Spleen (tissue), 11 donors: Measurements from ENCODE around the gene RAPGEFL1. TPM values are rescaled to one million over a fixed set of nuclear protein-coding genes. Genes with fewer than 3 reads are reported as not detected.

Experiments used
- DNase-seq: peaks from one replicate; pipeline ENCODE4 v3.0.0-alpha.2; 2020
- H3K27ac ChIP-seq, 8 donors: fragments of 200-600 bp; sonication (generic) in 7 of 8; 1 replicate in 4 of 8; 2 replicates in 4 of 8; pipeline versions ENCODE4 v1.5.0 to v1.8.0; 2016 to 2021; ENCODE audit warnings: inconsistent platforms in 4 of 8, mild to moderate bottlenecking in 4 of 8, moderate library complexity in 1 of 8
- H3K27me3 ChIP-seq, 7 donors: fragments of 200-600 bp; sonication (generic) in 6 of 7; replicated peaks in 1 of 7; 1 replicate in 4 of 7; 2 replicates in 3 of 7; pipeline versions ENCODE4 v1.5.0 to v1.8.0; 2016 to 2021; ENCODE audit warnings: inconsistent platforms in 3 of 7, mild to moderate bottlenecking in 1 of 7
- H3K36me3 ChIP-seq, 6 donors: fragments of 200-600 bp; sonication (generic) in 5 of 6; 1 replicate in 4 of 6; 2 replicates in 2 of 6; pipeline versions ENCODE4 v1.5.0 to v1.8.0; 2016 to 2021; ENCODE audit warnings: inconsistent platforms in 2 of 6
- H3K4me1 ChIP-seq, 6 donors: fragments of 200-600 bp; sonication (generic) in 5 of 6; 1 replicate in 3 of 6; 2 replicates in 3 of 6; pipeline versions ENCODE4 v1.5.0 to v1.8.0; 2016 to 2021; ENCODE audit warnings: inconsistent platforms in 3 of 6
- H3K4me3 ChIP-seq, 8 donors: fragments of 200-600 bp; sonication (generic) in 7 of 8; 1 replicate in 4 of 8; 2 replicates in 4 of 8; pipeline versions ENCODE4 v1.5.0 to v1.8.0; 2016 to 2021; ENCODE audit warnings: inconsistent platforms in 4 of 8, mild to moderate bottlenecking in 4 of 8, moderate library complexity in 2 of 8
- H3K9me3 ChIP-seq, 8 donors: fragments of 200-600 bp; sonication (generic) in 7 of 8; 1 replicate in 4 of 8; 2 replicates in 4 of 8; pipeline versions ENCODE4 v1.5.0 to v1.8.0; 2016 to 2021; ENCODE audit warnings: inconsistent platforms in 4 of 8
- CTCF ChIP-seq, 11 experiments: fragments of 200-600 bp in 7 of 11; fragments of 450-650 bp in 4 of 11; sonication (generic) in 4 of 11; IDR thresholded peaks in 8 of 11; conservative IDR thresholded peaks in 3 of 11; 1 replicate in 7 of 11; 2 replicates in 4 of 11; pipeline versions ENCODE4 v1.4.0 to v1.8.0; 2016 to 2021; ENCODE audit warnings: antibody characterized with exemption in 11 of 11, inconsistent platforms in 4 of 11, mild to moderate bottlenecking in 1 of 11
- POLR2A ChIP-seq, 3 donors: fragments of 450-650 bp; IDR thresholded peaks; one replicate each; pipeline ENCODE4 v1.5.1; 2017; ENCODE audit warnings: antibody characterized with exemption in 3 of 3, mild to moderate bottlenecking in 1 of 3
- POLR2AphosphoS5 ChIP-seq, 3 donors: sonication (generic); formaldehyde crosslinking; IDR thresholded peaks; one replicate each; pipeline ENCODE4 v1.5.1; 2017; ENCODE audit warnings: antibody characterized with exemption in 3 of 3
- WGBS, 5 donors: extraction: QIAGEN DNeasy Blood & Tissue Kit in 3 of 5; methylation state at CpG; one replicate each; pipeline versions ENCODE4 v1.1.5 to v1.1.7; 2013 to 2018; 5-methylcytosine and 5-hydroxymethylcytosine counted together
- intact Hi-C: fragments of 100-400 bp; cut with DNase I; formaldehyde crosslinking; loops from one replicate; pipeline ENCODE4 v1.15.0; 2023; ENCODE audit warnings: low total_unique reads
- microRNA-seq, 3 donors: library from miRNA; unstranded; fragments of <30 nt; microRNA quantifications; one replicate each; pipeline versions ENCODE4 to v1.1.0, GENCODE V29; 2019 to 2020
- polyA plus RNA-seq, 3 donors: library from polyadenylated mRNA; stranded (reverse); fragments of 200-250 nt; gene quantifications; one replicate each; pipeline ENCODE4 v1.2.1, GENCODE V29; 2013
- small RNA-seq, 4 donors: library from RNA; depleted of rRNA; stranded (forward); fragments of <200 nt; gene quantifications; one replicate each; pipeline ENCODE3, GENCODE V24; 2016
- total RNA-seq, 7 donors: library from RNA; depleted of rRNA in 3 of 7; stranded (reverse); fragments of >200 nt in 3 of 7; fragmentation: NEBNext Ultra II Directional in 4 of 7; extraction: Animal tissue kit (Norgen Biotek cat#: 25700) in 4 of 7; gene quantifications; one replicate each; pipeline versions ENCODE4 v1.1.0 to v1.2.1, GENCODE V29; 2016 to 2021
- donor health status: healthy with polysubstance abuse.
- donor health status: DM: no; HTN: no; CAD: no; lungs with moderate emphysema.
- donor health status: DM: no; HTN: no; CAD: no.
- donor health status: Bipolar disorder and iron deficiency.
- donor health status: healthy.
- donor health status: DM: no; HTN: no; CAD: no.
- donor health status: DM: yes; HTN: yes; CAD: no.

RAPGEFL1 gene
- total and polyA plus RNA-seq, 10 donors = 2.9 to 12.7 (median 6.4) TPM

- intact Hi-C loops = no loop called here
- no peak for TF ChIP-seq CTCF (IDR thresholded peaks at IDR 0.05 in 8 of 11, conservative IDR thresholded peaks at IDR 0.05 in 3 of 11)
- no peak for TF ChIP-seq POLR2AphosphoS5 (IDR thresholded peaks at IDR 0.05)
- TF ChIP-seq POLR2A (IDR thresholded peaks at IDR 0.05) = no peak
- H3K27me3 ChIP-seq = no peaks in the 10 kb centered on the region
- DNase-seq = no peak
- peaks cover 0 to 41% (median 3%) of the 10 kb centered on the region in 6 donors for H3K36me3 ChIP-seq
- H3K4me3 ChIP-seq = no peak overlapping the region
- no peaks in the 10 kb centered on the region for H3K9me3 ChIP-seq
- H3K27ac ChIP-seq = no peak overlapping the region
- H3K4me1 ChIP-seq = peaks cover 0 to 87% (median 26%) of the 10 kb centered on the region in 6 donors
- WGBS, 5 donors = 92 to 97% (median 93%) methylated on average over 3 of the region's 3 CpGs
Observed at GRCh38 chr17:40243761-40244160, 66.5 kb downstream of the RAPGEFL1 start.

- intact Hi-C loops = no loop called here
- H3K27me3 ChIP-seq = no peaks in the 10 kb centered on the region
- H3K4me3 ChIP-seq = no peak overlapping the region
- peaks cover 0 to 37% (median 3%) of the 10 kb centered on the region in 6 donors for H3K36me3 ChIP-seq
- peaks cover 0 to 91% (median 29%) of the 10 kb centered on the region in 6 donors for H3K4me1 ChIP-seq
- no peak for DNase-seq
- WGBS, 5 donors = 81 to 93% (median 90%) methylated on average over 4 of the region's 4 CpGs
- no peak overlapping the region for H3K27ac ChIP-seq
- no peaks in the 10 kb centered on the region for H3K9me3 ChIP-seq
- TF ChIP-seq CTCF (IDR thresholded peaks at IDR 0.05 in 8 of 11, conservative IDR thresholded peaks at IDR 0.05 in 3 of 11) (no peak), POLR2A (IDR thresholded peaks at IDR 0.05) (no peak), POLR2AphosphoS5 (IDR thresholded peaks at IDR 0.05) (no peak)
Observed at GRCh38 chr17:40244255-40244654, 67.0 kb downstream of the RAPGEFL1 start.

Small RNA genes within 50 kb of the gene (microRNA-seq; reads per million reads assigned to microRNA genes)
- gene MIR6866 (1.7 to 2.9 (median 2.1) reads per million in 3 donors), gene MIR6867 (0 to 0.70 (median 0) reads per million in 3 donors)

Small RNA genes within 50 kb of the gene (small RNA-seq; reads per million reads assigned to genes)
- gene MIR6867 = 0 reads per million in 4 donors

Other genes starting within 250 kb of the RAPGEFL1 start
- gene ORMDL3, start 249.9 kb upstream of the RAPGEFL1 start, total RNA-seq = 10 to 100 TPM; 48.0 to 77.6 (median 58.2) TPM
- gene ORMDL3, start 249.9 kb upstream of the RAPGEFL1 start, polyA plus RNA-seq = 10 to 100 TPM; 34.7 to 44.0 (median 40.5) TPM
- not detected for gene LRRC3C, start 249.7 kb upstream of the RAPGEFL1 start, total RNA-seq
- under 1 TPM in 1 of 3 donors, not detected in 2; 0.08 TPM for gene LRRC3C, start 249.7 kb upstream of the RAPGEFL1 start, polyA plus RNA-seq
- gene GSDMA, start 214.5 kb upstream of the RAPGEFL1 start, total RNA-seq = 1 to 10 TPM in 1 of 7 donors, under 1 TPM in 4, not detected in 2; 0.30 to 1.2 (median 0.50) TPM
- under 1 TPM in 2 of 3 donors, not detected in 1; 0.07 to 0.24 TPM for gene GSDMA, start 214.5 kb upstream of the RAPGEFL1 start, polyA plus RNA-seq
- 10 to 100 TPM; 57.4 to 70.6 (median 65.5) TPM for gene PSMD3, start 196.7 kb upstream of the RAPGEFL1 start, total RNA-seq
- 10 to 100 TPM; 35.6 to 50.8 (median 43.5) TPM for gene PSMD3, start 196.7 kb upstream of the RAPGEFL1 start, polyA plus RNA-seq
- gene CSF3, start 162.0 kb upstream of the RAPGEFL1 start, total RNA-seq = 1 to 10 TPM in 2 of 7 donors, under 1 TPM in 1, not detected in 4; 0.54 to 1.8 (median 1.6) TPM
- 1 to 10 TPM in 2 of 3 donors, under 1 TPM in 1; 0.24 to 1.4 (median 1.2) TPM for gene CSF3, start 162.0 kb upstream of the RAPGEFL1 start, polyA plus RNA-seq
- gene MED24, start 123.1 kb upstream of the RAPGEFL1 start, total RNA-seq = 100 to 1,000 TPM in 1 of 7 donors, 10 to 100 TPM in 6; 71.7 to 102 (median 79.1) TPM
- 10 to 100 TPM; 29.2 to 54.4 (median 42.7) TPM for gene MED24, start 123.1 kb upstream of the RAPGEFL1 start, polyA plus RNA-seq
- 10 to 100 TPM; 14.6 to 36.1 (median 19.7) TPM for gene THRA, start 114.5 kb upstream of the RAPGEFL1 start, total RNA-seq
- 10 to 100 TPM in 1 of 3 donors, 1 to 10 TPM in 2; 3.9 to 12.9 (median 4.7) TPM for gene THRA, start 114.5 kb upstream of the RAPGEFL1 start, polyA plus RNA-seq
- gene NR1D1, start 76.9 kb upstream of the RAPGEFL1 start, total RNA-seq = 10 to 100 TPM in 4 of 7 donors, 1 to 10 TPM in 3; 5.5 to 15.8 (median 10.2) TPM
- gene NR1D1, start 76.9 kb upstream of the RAPGEFL1 start, polyA plus RNA-seq = 1 to 10 TPM; 3.3 to 6.4 (median 5.2) TPM
- gene MSL1, start 55.5 kb upstream of the RAPGEFL1 start, total RNA-seq = 100 to 1,000 TPM; 101 to 154 (median 127) TPM
- gene MSL1, start 55.5 kb upstream of the RAPGEFL1 start, polyA plus RNA-seq = 10 to 100 TPM; 52.6 to 85.0 (median 73.3) TPM
- gene CASC3, start 36.9 kb upstream of the RAPGEFL1 start, total RNA-seq = 100 to 1,000 TPM in 1 of 7 donors, 10 to 100 TPM in 6; 67.0 to 105 (median 78.5) TPM
- 10 to 100 TPM; 20.2 to 38.9 (median 35.0) TPM for gene CASC3, start 36.9 kb upstream of the RAPGEFL1 start, polyA plus RNA-seq
- gene WIPF2, start 41.8 kb downstream of the RAPGEFL1 start, total RNA-seq = 10 to 100 TPM; 16.9 to 43.2 (median 29.7) TPM
- gene WIPF2, start 41.8 kb downstream of the RAPGEFL1 start, polyA plus RNA-seq = 10 to 100 TPM in 1 of 3 donors, 1 to 10 TPM in 2; 3.7 to 11.3 (median 4.7) TPM
- gene CDC6, start 110.4 kb downstream of the RAPGEFL1 start, total RNA-seq = 10 to 100 TPM in 2 of 7 donors, 1 to 10 TPM in 5; 4.2 to 11.6 (median 5.7) TPM
- gene CDC6, start 110.4 kb downstream of the RAPGEFL1 start, polyA plus RNA-seq = 1 to 10 TPM; 1.2 to 4.8 (median 4.1) TPM
- gene RARA, start 131.7 kb downstream of the RAPGEFL1 start, total RNA-seq = 10 to 100 TPM; 56.6 to 95.1 (median 71.2) TPM
- 10 to 100 TPM; 13.3 to 28.3 (median 14.8) TPM for gene RARA, start 131.7 kb downstream of the RAPGEFL1 start, polyA plus RNA-seq
- 10 to 100 TPM in 4 of 7 donors, 1 to 10 TPM in 3; 7.3 to 15.0 (median 10.4) TPM for gene GJD3, start 187.3 kb downstream of the RAPGEFL1 start, total RNA-seq
- 1 to 10 TPM in 1 of 3 donors, under 1 TPM in 2; 0.20 to 1.1 (median 0.33) TPM for gene GJD3, start 187.3 kb downstream of the RAPGEFL1 start, polyA plus RNA-seq
- 10 to 100 TPM in 5 of 7 donors, 1 to 10 TPM in 2; 5.5 to 37.5 (median 14.4) TPM for gene TOP2A, start 240.4 kb downstream of the RAPGEFL1 start, total RNA-seq
- gene TOP2A, start 240.4 kb downstream of the RAPGEFL1 start, polyA plus RNA-seq = 10 to 100 TPM in 1 of 3 donors, 1 to 10 TPM in 2; 5.8 to 27.5 (median 8.1) TPM